K562 (cell line): Measurements from ENCODE around the gene CCR8. TPM values are rescaled to one million over a fixed set of nuclear protein-coding genes. Genes with fewer than 3 reads are reported as not detected.

Source experiments
- AFF4 ChIP-seq: sonication (generic); formaldehyde crosslinking; IDR thresholded peaks from 2 replicates; pipeline ENCODE4 v1.8.0; 2023; ENCODE audit warnings: mild to moderate bottlenecking, missing genetic modification reagents
- BHLHE40 ChIP-seq: IDR thresholded peaks from 2 replicates; pipeline ENCODE4 v1.6.1; 2011; ENCODE audit warnings: low read length, improper control_type of control experiment
- CBFA2T2 ChIP-seq: fragments of 450-650 bp; conservative IDR thresholded peaks from 2 replicates; pipeline ENCODE4 v1.6.1; 2017; ENCODE audit warnings: mild to moderate bottlenecking
- DNMT1 ChIP-seq: fragments of 450-650 bp; IDR thresholded peaks from 2 replicates; pipeline ENCODE4 v1.6.1; 2016; ENCODE audit warnings: antibody characterized with exemption, mild to moderate bottlenecking
- HDAC3 ChIP-seq: fragments of 450-650 bp; IDR thresholded peaks from 2 replicates; pipeline ENCODE4 v1.6.1; 2018; ENCODE audit warnings: borderline replicate concordance, mild to moderate bottlenecking, moderate library complexity; ENCODE audit not compliant: partially characterized antibody
- KDM1A ChIP-seq, 2 experiments: fragments of 450-650 bp; IDR thresholded peaks; 2 replicates each; pipeline ENCODE4 v1.6.1; 2016; ENCODE audit warnings: mild to moderate bottlenecking in 2 of 2
- KDM2B ChIP-seq: fragments of 250-450 bp; sonication (Bioruptor Pico); IDR thresholded peaks from 2 replicates; pipeline ENCODE4 v1.8.0; 2021; ENCODE audit warnings: mild to moderate bottlenecking, moderate library complexity
- L3MBTL2 ChIP-seq: fragments of 450-650 bp; IDR thresholded peaks from 2 replicates; pipeline ENCODE4 v1.6.1; 2016; ENCODE audit warnings: mild to moderate bottlenecking, moderate library complexity
- MLX ChIP-seq, 2 experiments: fragments of 450-650 bp in 1 of 2; sonication (generic) in 1 of 2; formaldehyde crosslinking; conservative IDR thresholded peaks; 2 replicates each; pipeline versions ENCODE4 v1.4.0 to v1.8.1; 2020 to 2022; ENCODE audit warnings: mild to moderate bottlenecking in 1 of 2, missing genetic modification reagents in 1 of 2
- NR2C1 ChIP-seq, 2 experiments: fragments of 450-650 bp; IDR thresholded peaks; 2 replicates each; pipeline ENCODE4 v1.6.1; 2017; ENCODE audit warnings: mild to moderate bottlenecking in 2 of 2, antibody characterized with exemption in 1 of 2, inconsistent platforms in 1 of 2, missing compliant biosample characterization in 1 of 2, missing genetic modification characterization in 1 of 2
- RFX5 ChIP-seq: IDR thresholded peaks from 2 replicates; pipeline ENCODE4 v1.6.1; 2011; ENCODE audit warnings: low read depth, mild to moderate bottlenecking, improper control_type of control experiment, low read length
- SRSF9 ChIP-seq: fragments of 200-400 bp; formaldehyde crosslinking; IDR thresholded peaks from 2 replicates; pipeline ENCODE4 v1.6.1; 2017; ENCODE audit warnings: low read depth, low read length, borderline replicate concordance
- TEAD2 ChIP-seq: fragments of 450-650 bp; IDR thresholded peaks from 2 replicates; pipeline ENCODE4 v1.6.1; 2016; ENCODE audit warnings: missing genetic modification characterization, control low read depth, missing compliant biosample characterization
- TFAM ChIP-seq: fragments of 250-450 bp; sonication (Bioruptor Pico); conservative IDR thresholded peaks from 2 replicates; pipeline ENCODE4 v1.5.0; 2021; ENCODE audit warnings: mild to moderate bottlenecking, moderate library complexity
- ZKSCAN3 ChIP-seq: fragments of 250-450 bp; sonication (Bioruptor Pico); IDR thresholded peaks from 2 replicates; pipeline ENCODE4 v1.4.0; 2020
- ZNF280A ChIP-seq: fragments of 450-650 bp; IDR thresholded peaks from 2 replicates; pipeline ENCODE4 v1.6.1; 2018; ENCODE audit warnings: mild to moderate bottlenecking, low read depth; ENCODE audit not compliant: partially characterized antibody
- ZNF408 ChIP-seq: fragments of 250-450 bp; sonication (Bioruptor Pico); IDR thresholded peaks from 2 replicates; pipeline ENCODE4 v1.4.0; 2020; ENCODE audit warnings: low read depth, mild to moderate bottlenecking, moderate library complexity
- ZNF444 ChIP-seq: fragments of 250-450 bp; sonication (Bioruptor Pico); IDR thresholded peaks from 2 replicates; pipeline ENCODE4 v1.4.0; 2020; ENCODE audit warnings: mild to moderate bottlenecking, moderate library complexity
- ZNF589 ChIP-seq: fragments of 200-800 bp; sonication (Bioruptor generic); IDR thresholded peaks from 2 replicates; pipeline ENCODE4 v1.6.1; 2016; ENCODE audit warnings: low read depth, missing genetic modification characterization, missing compliant biosample characterization
- polyA plus RNA-seq, 8 experiments: library from polyadenylated mRNA; depleted of rRNA in 4 of 8; stranded (reverse) in 5 of 8; unstranded in 3 of 8; fragments of >200 nt; fragmentation: Nextera tagmentation in 2 of 8; fragmentation: Illumina TruSeq in 1 of 8; extraction: Ambion mirVana in 2 of 8; extraction: Trizol in 1 of 8; gene quantifications; 2 replicates each; pipeline versions ENCODE4 v1.2.1 to v1.2.3, GENCODE V29; 2011 to 2014; ENCODE audit warnings: inconsistent platforms in 1 of 8, missing spikeins in 1 of 8
- total RNA-seq, 7 experiments: library from RNA; depleted of rRNA in 6 of 7; stranded (reverse); fragments of >200 nt in 6 of 7; fragmentation: Illumina TruSeq in 2 of 7; extraction: Trizol in 2 of 7; gene quantifications; 2 replicates each; pipeline versions ENCODE4 v1.2.1 to v1.2.3, GENCODE V29; 2011 to 2021; ENCODE audit warnings: low replicate concordance in 1 of 7
- TF ChIP-seq, protein P1 (sequence below): fragments of 450-650 bp; IDR thresholded peaks from 2 replicates; pipeline ENCODE4 v1.6.1; 2017; ENCODE audit warnings: mild to moderate bottlenecking, moderate library complexity

Gene CCR8
- total and polyA plus RNA-seq, 9 of the 15 experiments (the other 6 are each of a cell fraction or from before 2014, with no cell fraction given) = not detected

GRCh38 chr3:39287216-39288164, 42.0 kb upstream of the CCR8 start (continued):
- no peak for TF ChIP-seq ZNF280A
- no peak for TF ChIP-seq ZKSCAN3 (CRISPR knock-in tag)
- TF ChIP-seq RFX5 = no peak
- TF ChIP-seq KDM2B (CRISPR knock-in tag) = no peak
- TF ChIP-seq KDM1A (IDR thresholded peaks at IDR 0.05) = no peak
- TF ChIP-seq AFF4 (CRISPR knock-in tag) = 0 out of 2 replicates have a peak, but pooled peaks have one; percentile 39
- TF ChIP-seq, protein P1, sequence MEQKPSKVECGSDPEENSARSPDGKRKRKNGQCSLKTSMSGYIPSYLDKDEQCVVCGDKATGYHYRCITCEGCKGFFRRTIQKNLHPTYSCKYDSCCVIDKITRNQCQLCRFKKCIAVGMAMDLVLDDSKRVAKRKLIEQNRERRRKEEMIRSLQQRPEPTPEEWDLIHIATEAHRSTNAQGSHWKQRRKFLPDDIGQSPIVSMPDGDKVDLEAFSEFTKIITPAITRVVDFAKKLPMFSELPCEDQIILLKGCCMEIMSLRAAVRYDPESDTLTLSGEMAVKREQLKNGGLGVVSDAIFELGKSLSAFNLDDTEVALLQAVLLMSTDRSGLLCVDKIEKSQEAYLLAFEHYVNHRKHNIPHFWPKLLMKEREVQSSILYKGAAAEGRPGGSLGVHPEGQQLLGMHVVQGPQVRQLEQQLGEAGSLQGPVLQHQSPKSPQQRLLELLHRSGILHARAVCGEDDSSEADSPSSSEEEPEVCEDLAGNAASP = no peak
- peak; percentile 97 for TF ChIP-seq L3MBTL2
- TF ChIP-seq TFAM (CRISPR knock-in tag) = no peak
- TF ChIP-seq HDAC3 = no peak
- TF ChIP-seq CBFA2T2 = no peak
- TF ChIP-seq ZNF444 (CRISPR knock-in tag) = no peak
- TF ChIP-seq DNMT1 = no peak
- TF ChIP-seq ZNF589 (CRISPR knock-in tag) = peak; percentile 90; the same call in 1 of the 2 replicates
- TF ChIP-seq BHLHE40 = no peak
- TF ChIP-seq MLX (CRISPR knock-in tag; conservative IDR thresholded peaks at IDR 0.05) = no peak
- no peak for TF ChIP-seq ZNF408 (CRISPR knock-in tag)
- TF ChIP-seq TEAD2 = no peak
- no peak for TF ChIP-seq SRSF9
- no peak for TF ChIP-seq NR2C1 (IDR thresholded peaks at IDR 0.05)
- TF ChIP-seq NR2C1 (tag; IDR thresholded peaks at IDR 0.05) = no peak
